Keratinocyte (primary cell): ENCODE results near the gene ATXN10.

Experiments used
- EZH2 ChIP-seq: IDR thresholded peaks from one replicate; pipeline ENCODE4 v1.6.1; 2012; ENCODE audit warnings: inconsistent platforms, mild to moderate bottlenecking, low read length, moderate library complexity
- TF ChIP-seq, protein P1 (sequence below), 3 experiments: IDR thresholded peaks in 1 of 3; conservative IDR thresholded peaks in 1 of 3; optimal IDR thresholded peaks in 1 of 3; 2 replicates in 2 of 3; 3 replicates in 1 of 3; pipeline versions ENCODE3 to v1.5.1; 2011; ENCODE audit warnings: low read length in 3 of 3, mild to moderate bottlenecking in 3 of 3, moderate library complexity in 2 of 3, control low read depth in 1 of 3, inconsistent platforms in 1 of 3; ENCODE audit not compliant: insufficient read depth in 2 of 3; ENCODE audit errors: extremely low read depth in 1 of 3

DNA sequence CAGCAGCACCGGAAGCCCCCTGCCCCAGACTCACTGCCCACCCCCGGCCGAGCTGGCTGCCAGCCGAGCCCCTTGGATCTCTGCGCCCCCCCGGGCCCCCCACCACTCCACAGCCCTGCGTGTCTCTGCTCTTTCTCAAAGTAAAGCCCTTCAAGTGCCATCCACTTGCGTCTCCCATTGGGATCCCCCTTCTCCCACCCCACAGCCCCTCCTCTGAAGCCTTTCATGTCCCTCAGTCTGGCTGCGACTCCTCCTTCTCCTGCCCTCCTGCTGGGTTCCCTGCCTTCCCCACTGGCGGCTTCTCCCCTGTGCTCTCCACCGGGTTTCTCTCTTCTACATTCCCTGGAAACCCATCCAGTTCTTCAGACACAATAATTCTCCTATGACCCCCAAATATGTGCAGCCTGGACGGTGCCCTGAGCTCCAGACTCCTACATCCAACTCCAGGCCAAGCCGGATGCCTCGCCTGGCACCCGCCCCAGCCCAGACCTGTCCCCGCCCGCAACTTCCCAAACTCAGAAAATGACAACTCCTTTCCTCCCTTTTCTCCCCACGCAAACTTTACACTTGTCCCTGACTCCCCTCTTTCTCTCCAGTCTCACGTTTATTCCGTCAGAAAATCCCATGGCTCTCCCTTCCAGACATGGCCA is 196.4 kb downstream of the ATXN10 start:
- TF ChIP-seq, protein P1, sequence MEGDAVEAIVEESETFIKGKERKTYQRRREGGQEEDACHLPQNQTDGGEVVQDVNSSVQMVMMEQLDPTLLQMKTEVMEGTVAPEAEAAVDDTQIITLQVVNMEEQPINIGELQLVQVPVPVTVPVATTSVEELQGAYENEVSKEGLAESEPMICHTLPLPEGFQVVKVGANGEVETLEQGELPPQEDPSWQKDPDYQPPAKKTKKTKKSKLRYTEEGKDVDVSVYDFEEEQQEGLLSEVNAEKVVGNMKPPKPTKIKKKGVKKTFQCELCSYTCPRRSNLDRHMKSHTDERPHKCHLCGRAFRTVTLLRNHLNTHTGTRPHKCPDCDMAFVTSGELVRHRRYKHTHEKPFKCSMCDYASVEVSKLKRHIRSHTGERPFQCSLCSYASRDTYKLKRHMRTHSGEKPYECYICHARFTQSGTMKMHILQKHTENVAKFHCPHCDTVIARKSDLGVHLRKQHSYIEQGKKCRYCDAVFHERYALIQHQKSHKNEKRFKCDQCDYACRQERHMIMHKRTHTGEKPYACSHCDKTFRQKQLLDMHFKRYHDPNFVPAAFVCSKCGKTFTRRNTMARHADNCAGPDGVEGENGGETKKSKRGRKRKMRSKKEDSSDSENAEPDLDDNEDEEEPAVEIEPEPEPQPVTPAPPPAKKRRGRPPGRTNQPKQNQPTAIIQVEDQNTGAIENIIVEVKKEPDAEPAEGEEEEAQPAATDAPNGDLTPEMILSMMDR (optimal IDR thresholded peaks at IDR 0.05 in 1 of 3, IDR thresholded peaks at IDR 0.05 in 1 of 3, conservative IDR thresholded peaks at IDR 0.05 in 1 of 3; ENCODE audit: extremely low read depth in 1 of 3, insufficient read depth in 2 of 3, low read length in 3 of 3), result no peak
- no peak for TF ChIP-seq EZH2
